Activated naive CD4-positive, alpha-beta T cell treated with anti-CD3 and anti-CD28 coated beads, Interleukin-2, amount 50 U/mL, for 16 hours (primary cell): ENCODE data around the gene IRF1.

Experiments used
- DNase-seq: peaks from one replicate; pipeline ENCODE4 v3.0.0-alpha.2; 2020

The IRF1 gene

GRCh38 chr5:132486318-132487094 is 4.1 kb downstream of the IRF1 start:
- DNase-seq: peak; percentile 12

GRCh38 chr5:132485641-132486317 is 4.8 kb downstream of the IRF1 start:
- DNase-seq: peak; percentile 23

GRCh38 chr5:132484876-132485640 is 5.5 kb downstream of the IRF1 start:
- peak; percentile 18 for DNase-seq

- DNase-seq: peak; percentile 13
Observed at GRCh38 chr5:132484391-132484725, 6.2 kb downstream of the IRF1 start.

- DNase-seq: peak; percentile 15
Observed at GRCh38 chr5:132483661-132484390, 6.7 kb downstream of the IRF1 start.

- peak; percentile 17 for DNase-seq
Observed at GRCh38 chr5:132483101-132483500, 7.5 kb downstream of the IRF1 start.

- peak; percentile 34 for DNase-seq
Observed at GRCh38 chr5:132481596-132482211, 8.9 kb downstream of the IRF1 start.

GRCh38 chr5:132480893-132481595 is 9.5 kb downstream of the IRF1 start:
- DNase-seq: peak; percentile 31

GRCh38 chr5:132480546-132480892 is 10.1 kb downstream of the IRF1 start:
- peak; percentile 43 for DNase-seq

GRCh38 chr5:132480042-132480441 is 10.5 kb downstream of the IRF1 start:
- DNase-seq: peak; percentile 42

- DNase-seq: peak; percentile 19
Observed at GRCh38 chr5:132479111-132479951, 11.2 kb downstream of the IRF1 start.

GRCh38 chr5:132478366-132478871 is 12.2 kb downstream of the IRF1 start:
- peak; percentile 26 for DNase-seq

- peak; percentile 60 for DNase-seq
Observed at GRCh38 chr5:132477784-132478365, 12.7 kb downstream of the IRF1 start.

GRCh38 chr5:132476876-132477781 is 13.4 kb downstream of the IRF1 start:
- DNase-seq: no peak

- DNase-seq: no peak
Observed at GRCh38 chr5:132475987-132476875, 14.3 kb downstream of the IRF1 start.

GRCh38 chr5:132475497-132475882 is 15.1 kb downstream of the IRF1 start:
- no peak for DNase-seq

- DNase-seq: no peak
Observed at GRCh38 chr5:132474881-132475496, 15.6 kb downstream of the IRF1 start.
